ENCODE results near the gene VWA8.

The VWA8 gene

GRCh38 chr13:41586216-41586615 is 374.7 kb downstream of the VWA8 start:
- Histone ChIP-seq H3K9me3 (ENCODE audit: control insufficient read depth, insufficient read depth, low read length) (no peaks in the 10 kb centered on the region), H3K27me3 (ENCODE audit: control insufficient read depth, low read length) (no peaks in the 10 kb centered on the region), H3K4me3 (ENCODE audit: low read length) (no peak overlapping the region), H3F3A (ENCODE audit: control insufficient read depth, insufficient read depth) (peaks cover 10% of the 10 kb centered on the region), H4K20me1 (ENCODE audit: control insufficient read depth, insufficient read depth, low read depth, low read length) (no peaks in the 10 kb centered on the region), H3K4me2 (ENCODE audit: low read length) (no peak overlapping the region), H3K9me2 (replicated peaks; ENCODE audit: control insufficient read depth, low read length) (no peaks in the 10 kb centered on the region), H3K36me3 (ENCODE audit: control insufficient read depth, low read length) (peaks cover 11% of the 10 kb centered on the region), H3K4me1 (ENCODE audit: control insufficient read depth, low read length) (peaks cover 45% of the 10 kb centered on the region), H3K27ac (ENCODE audit: low read depth, low read length) (no peak overlapping the region), H3K79me2 (ENCODE audit: control insufficient read depth, low read length) (no peaks in the 10 kb centered on the region)
- TF ChIP-seq CTCF (IDR thresholded peaks at IDR 0.05; ENCODE audit: low read depth, low read length, poor library complexity, severe bottlenecking) (no peak), EZH2phosphoT487 (IDR thresholded peaks at IDR 0.05; ENCODE audit: borderline replicate concordance, low read length) (no peak)

- Histone ChIP-seq H3K36me3 (ENCODE audit: control insufficient read depth, low read length) (no peaks in the 10 kb centered on the region; the same call in none of the 2 replicates), H3K4me3 (ENCODE audit: low read length) (no peak overlapping the region), H3K9me3 (ENCODE audit: control insufficient read depth, insufficient read depth, low read length) (no peaks in the 10 kb centered on the region), H3K79me2 (ENCODE audit: control insufficient read depth, low read length) (no peaks in the 10 kb centered on the region), H3K9me2 (replicated peaks; ENCODE audit: control insufficient read depth, low read length) (no peaks in the 10 kb centered on the region), H3F3A (ENCODE audit: control insufficient read depth, insufficient read depth) (no peaks in the 10 kb centered on the region), H3K27me3 (ENCODE audit: control insufficient read depth, low read length) (no peaks in the 10 kb centered on the region), H3K27ac (ENCODE audit: low read depth, low read length) (no peak overlapping the region), H4K20me1 (ENCODE audit: control insufficient read depth, insufficient read depth, low read depth, low read length) (no peaks in the 10 kb centered on the region), H3K4me1 (ENCODE audit: control insufficient read depth, low read length) (peaks cover 6% of the 10 kb centered on the region; the same call in 1 of the 2 replicates), H3K4me2 (ENCODE audit: low read length) (no peak overlapping the region)
- TF ChIP-seq CTCF (IDR thresholded peaks at IDR 0.05; ENCODE audit: low read depth, low read length, poor library complexity, severe bottlenecking): no peak
- TF ChIP-seq EZH2phosphoT487 (IDR thresholded peaks at IDR 0.05; ENCODE audit: borderline replicate concordance, low read length): no peak
These were observed 378.9 kb downstream of the VWA8 start for GRCh38 chr13:41582027-41582463.

GRCh38 chr13:41580345-41580744 is 380.6 kb downstream of the VWA8 start:
- Histone ChIP-seq H3K4me2 (ENCODE audit: low read length) (no peak overlapping the region), H3K36me3 (ENCODE audit: control insufficient read depth, low read length) (peaks cover 3% of the 10 kb centered on the region), H3K4me3 (ENCODE audit: low read length) (no peak overlapping the region), H3K9me2 (replicated peaks; ENCODE audit: control insufficient read depth, low read length) (no peaks in the 10 kb centered on the region), H3K4me1 (ENCODE audit: control insufficient read depth, low read length) (peaks cover 20% of the 10 kb centered on the region), H3K9me3 (ENCODE audit: control insufficient read depth, insufficient read depth, low read length) (no peaks in the 10 kb centered on the region), H4K20me1 (ENCODE audit: control insufficient read depth, insufficient read depth, low read depth, low read length) (no peaks in the 10 kb centered on the region), H3K79me2 (ENCODE audit: control insufficient read depth, low read length) (no peaks in the 10 kb centered on the region), H3F3A (ENCODE audit: control insufficient read depth, insufficient read depth) (no peaks in the 10 kb centered on the region), H3K27ac (ENCODE audit: low read depth, low read length) (no peak overlapping the region), H3K27me3 (ENCODE audit: control insufficient read depth, low read length) (no peaks in the 10 kb centered on the region)
- TF ChIP-seq EZH2phosphoT487 (IDR thresholded peaks at IDR 0.05; ENCODE audit: borderline replicate concordance, low read length): no peak
- no peak for TF ChIP-seq CTCF (IDR thresholded peaks at IDR 0.05; ENCODE audit: low read depth, low read length, poor library complexity, severe bottlenecking)
